ENCODE results near the gene LY6G5C.
A peak's percentile ranks its signal among the peaks of the same experiment; 100 is the strongest.

Gene LY6G5C

DNA sequence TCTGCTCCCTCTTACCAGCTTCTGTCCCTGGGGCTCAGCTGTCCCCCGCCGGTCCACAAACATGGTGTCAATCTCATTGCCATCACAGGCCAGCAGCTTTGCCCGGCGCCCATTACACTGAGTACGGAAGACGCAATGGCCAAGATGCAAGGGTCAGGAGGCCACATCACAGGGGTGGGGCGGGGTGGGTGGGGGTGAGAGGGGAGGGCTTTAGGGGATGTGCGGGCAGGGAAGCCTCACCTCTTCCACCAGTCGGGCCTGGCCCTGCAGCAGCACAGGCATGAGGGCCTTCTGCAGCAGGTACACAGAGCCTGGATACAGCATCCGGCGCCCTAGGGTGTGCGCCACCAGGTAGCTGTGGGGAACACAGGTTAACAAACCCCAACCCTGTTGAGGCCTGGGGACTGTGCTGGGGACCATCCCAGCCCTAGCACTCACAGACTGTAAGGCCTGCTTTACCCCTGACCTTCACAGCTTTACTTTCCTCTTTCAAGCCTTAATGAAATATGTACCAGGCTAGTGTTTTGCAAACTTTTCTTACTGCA is 10.8 kb upstream of the LY6G5C start:
- no peak for DNase-seq (ENCODE audit: low read depth in 1 of 2, low spot score in 1 of 2)

DNA sequence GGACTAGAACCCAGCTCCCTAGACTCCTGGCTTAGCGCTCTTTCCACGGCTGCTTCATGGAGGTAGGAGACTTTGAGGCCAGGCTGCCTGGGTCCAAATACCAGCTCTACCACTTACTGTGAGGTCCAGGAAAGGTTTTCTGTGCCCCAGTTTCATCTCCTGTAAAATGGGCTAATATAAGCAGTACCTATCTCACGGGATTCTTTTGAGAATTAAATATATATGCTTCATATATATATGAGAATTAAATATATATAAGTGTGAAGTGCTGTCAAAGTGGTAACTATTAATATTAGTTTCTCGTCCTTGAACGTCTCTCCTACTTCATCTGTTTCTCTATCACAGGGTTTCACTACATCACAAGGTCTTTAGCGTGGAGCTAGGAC is 10.2 kb upstream of the LY6G5C start:
- no peak for DNase-seq (ENCODE audit: low read depth in 1 of 2, low spot score in 1 of 2)

DNA sequence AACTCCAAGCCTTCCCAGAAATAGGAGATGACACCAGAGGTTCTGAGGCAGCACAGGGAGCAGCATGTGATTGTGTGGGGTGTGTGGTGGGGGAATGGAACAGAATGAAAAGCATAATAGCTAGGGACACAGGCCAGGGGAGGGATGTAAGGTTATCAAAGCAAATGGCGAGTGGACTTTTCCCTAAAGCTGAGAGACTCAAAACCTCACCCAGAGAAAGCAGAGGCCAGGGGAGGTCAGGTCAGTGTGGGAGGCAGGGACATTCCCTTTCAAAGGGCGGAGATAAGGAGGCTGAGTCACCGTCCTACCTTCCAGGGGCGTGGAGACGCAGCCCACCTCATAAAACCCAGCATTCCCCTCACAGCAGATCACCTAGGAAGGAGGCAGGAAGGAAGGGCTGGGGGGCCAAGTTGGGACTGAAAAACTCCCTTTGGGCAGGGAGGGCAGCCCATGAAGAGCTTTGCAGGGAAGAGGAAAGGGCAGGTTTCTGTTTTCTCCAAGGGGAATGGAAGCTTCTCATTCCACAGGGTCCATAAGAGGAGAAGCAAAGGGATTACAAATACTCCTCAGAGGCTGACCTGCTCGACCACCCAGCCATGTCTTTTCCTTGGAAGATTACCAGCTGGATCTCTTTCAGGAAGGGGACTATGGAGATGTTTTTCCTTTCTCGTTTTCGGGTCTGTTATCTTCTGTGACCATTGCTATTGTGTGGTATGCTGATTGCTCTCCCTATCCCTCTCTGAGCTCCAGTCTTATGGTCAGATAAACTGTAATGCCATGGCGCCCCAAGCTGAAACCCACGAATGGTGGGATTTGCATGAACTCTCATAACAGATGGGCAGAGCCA is 9.6 kb upstream of the LY6G5C start:
- DNase-seq (ENCODE audit: low read depth in 1 of 2, low spot score in 1 of 2) = no peak

DNA sequence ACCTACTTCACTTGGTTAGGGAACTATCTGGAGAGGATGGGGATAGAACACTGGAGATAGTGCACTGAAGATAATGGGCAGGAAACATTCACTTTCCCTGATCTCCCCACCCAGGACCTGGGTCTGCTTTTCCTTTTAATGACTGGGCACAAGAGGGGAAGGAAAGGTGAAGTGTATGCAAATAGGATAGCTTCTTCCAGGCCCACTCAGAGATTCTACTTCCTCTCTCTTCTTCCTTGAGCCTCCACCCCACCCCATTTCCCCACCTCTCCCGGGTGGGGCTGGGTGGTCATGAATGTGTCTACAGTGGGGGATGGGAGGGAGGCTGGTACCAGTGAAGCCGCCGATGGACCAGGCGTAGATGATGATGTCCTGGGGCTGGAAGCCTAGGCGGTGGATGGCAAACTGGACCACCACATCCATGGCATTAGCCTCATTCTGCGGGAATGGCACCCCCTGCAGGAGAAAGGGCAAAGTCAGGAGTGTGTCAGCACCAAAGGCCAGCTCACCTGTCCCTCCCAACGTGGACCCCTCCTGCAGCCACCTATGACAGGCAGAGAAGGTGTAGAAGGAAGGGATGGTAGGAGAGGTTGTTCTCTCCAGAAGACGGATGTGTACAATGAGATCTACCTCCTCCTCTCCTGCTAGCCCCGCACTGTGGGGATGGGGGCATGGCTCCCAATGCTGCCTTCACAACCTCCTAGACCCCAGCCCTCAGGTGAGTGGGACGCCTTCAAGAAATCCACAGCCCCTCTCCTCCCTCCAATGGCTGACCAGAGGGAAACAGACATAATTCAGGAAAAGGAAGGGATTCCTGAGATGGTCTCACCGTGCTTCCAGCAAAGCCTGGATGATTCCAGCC is 8.6 kb upstream of the LY6G5C start:
- DNase-seq (ENCODE audit: low read depth in 1 of 2, low spot score in 1 of 2) = no peak

DNA sequence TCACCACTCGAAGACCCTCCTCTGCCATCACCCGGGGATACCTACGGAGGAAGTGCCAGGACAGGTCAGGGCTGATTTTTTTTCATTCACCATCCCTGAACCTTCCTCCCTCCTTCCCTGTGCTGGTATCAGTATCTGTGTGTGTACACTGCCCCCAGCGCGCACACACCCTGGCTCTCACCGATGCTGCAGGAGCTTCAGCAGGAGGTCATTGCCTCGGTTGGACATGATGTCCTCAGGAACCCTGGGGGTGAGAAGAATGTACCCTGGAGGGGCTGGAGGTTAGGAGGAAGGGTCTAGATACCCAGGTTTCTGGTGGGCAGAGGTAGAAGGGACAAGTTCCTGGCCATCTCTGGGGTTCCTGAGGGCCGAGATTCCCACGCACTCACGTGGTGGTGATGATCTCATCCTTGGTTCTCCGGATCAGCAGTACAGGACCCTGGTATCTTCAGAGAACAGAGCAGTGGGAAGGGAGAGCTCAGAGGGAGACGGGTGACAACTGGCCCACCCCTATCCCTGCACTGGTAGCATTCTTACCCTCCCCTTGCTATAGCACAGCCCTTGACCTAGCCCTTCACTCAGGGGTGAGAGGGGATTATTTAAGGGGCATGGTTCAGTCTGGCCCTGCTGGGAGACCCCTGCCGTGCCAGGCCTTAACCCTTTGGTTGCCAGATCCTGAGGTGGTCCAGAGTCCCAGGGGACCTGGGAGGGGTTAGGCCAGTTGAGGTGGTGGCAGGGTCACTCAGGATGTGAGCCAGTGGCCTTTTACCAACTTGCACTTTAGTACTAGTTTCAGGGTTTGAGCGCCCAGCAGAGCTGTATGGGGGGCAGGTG is 7.2 kb upstream of the LY6G5C start:
- no peak for DNase-seq (ENCODE audit: low read depth in 1 of 2, low spot score in 1 of 2)

DNA sequence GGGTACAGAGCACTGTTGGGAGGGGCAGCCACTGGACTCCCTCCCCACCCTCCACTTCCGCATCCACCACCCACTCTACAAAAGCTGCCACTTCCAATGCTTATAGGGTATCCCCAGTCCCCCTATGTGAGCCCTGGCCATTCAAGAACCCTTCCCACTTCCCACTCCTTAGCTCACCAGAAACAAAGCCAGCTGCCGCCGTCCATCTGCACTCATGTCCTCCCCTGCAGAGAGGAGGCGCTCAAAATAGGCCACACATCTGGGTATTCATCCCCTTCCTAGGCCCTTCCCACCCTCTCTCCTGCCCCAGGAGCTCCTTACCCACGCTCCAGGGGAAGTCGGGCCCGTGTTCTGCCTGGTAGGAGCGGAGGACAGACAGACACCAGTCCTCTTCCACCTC is 6.5 kb upstream of the LY6G5C start:
- DNase-seq (ENCODE audit: low read depth in 1 of 2, low spot score in 1 of 2) = no peak

DNA sequence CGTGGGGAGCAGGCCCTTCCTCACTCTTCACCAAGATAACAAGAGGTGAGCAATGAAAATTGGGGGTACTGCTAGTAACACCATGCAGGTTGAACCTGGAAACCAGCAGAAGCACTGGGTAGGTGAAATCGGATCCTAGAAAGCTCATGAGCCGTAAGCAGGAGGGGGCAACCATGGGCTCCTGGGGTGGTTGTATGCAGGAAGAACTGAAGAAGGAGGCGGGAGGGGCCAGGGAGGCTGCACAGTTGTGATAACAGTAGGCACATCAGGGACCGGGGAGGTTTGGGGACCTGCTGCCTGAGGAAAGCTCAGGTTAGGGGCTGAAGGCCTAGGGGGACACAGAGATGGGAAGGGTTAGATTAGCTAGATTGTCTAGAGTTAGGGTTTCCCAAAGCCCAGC is 5.6 kb upstream of the LY6G5C start:
- DNase-seq (ENCODE audit: low read depth in 1 of 2, low spot score in 1 of 2) = no peak

DNA sequence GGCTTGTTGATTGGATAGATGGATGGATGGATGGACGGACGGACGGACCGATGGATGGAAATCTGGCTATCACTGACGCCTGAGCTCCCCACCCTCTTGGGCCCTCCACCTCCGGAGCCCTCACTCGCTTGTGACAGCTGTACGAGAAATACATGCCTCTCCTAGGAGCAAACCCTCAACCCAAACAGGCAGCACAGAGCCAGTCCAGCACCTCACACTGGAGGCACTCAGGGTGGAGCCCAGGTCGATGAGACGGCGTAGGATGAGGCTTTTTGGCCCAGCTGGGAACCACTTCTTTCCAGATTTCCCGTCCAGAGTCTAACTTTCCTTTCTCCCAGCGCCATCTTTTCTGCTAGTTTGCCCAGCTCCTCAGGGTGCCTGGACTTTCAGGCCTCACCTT is 2.7 kb upstream of the LY6G5C start:
- DNase-seq (ENCODE audit: low read depth in 1 of 2, low spot score in 1 of 2) = no peak

DNA sequence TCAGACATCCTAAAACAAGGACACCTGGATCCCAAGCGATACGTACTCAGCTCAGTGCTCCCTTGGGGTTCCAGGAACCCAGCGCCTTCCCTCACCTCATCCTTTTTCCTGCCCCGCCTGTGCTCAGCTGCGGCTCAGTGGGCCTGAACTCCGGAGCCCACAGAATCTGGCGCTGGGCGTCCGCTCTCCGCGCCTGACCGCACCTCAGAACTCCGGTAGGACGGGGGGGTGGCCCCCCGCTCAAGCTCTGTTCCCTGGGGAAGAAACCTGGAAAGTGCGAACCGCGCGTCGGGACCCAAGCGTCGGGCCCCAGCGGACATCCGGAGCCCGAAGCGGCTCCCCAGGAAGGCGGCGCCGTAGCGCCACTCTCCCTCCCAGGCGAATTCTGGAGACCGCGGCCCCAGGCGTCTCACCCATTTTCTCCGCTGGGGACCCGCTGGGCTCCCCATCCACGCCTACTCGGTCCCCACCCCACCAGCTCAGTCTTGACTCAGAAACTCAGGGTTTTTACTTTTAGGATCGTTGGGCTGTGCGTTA is 336 bp upstream of the LY6G5C start:
- DNase-seq (ENCODE audit: low read depth in 1 of 2, low spot score in 1 of 2) = no peak

DNA sequence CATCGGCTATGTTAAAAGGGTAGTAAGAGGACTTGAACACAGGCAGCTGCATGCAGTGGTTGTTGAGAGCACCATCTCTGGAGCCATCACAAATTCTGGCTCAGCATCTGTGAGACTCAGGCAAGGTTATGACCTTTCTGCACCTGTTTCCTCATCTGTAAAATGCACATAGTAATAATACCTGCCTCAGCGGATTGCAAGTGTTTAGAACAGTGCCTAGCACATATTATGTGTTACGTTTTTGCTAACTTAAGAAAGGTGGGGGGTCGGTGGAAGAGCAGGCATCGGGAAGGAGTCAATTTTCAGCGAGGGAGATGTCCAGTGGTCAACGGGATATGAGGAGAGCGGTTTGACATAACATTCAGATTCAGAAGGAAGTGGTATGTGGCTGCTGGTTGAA is 2.9 kb downstream of the LY6G5C start:
- DNase-seq (ENCODE audit: low read depth in 1 of 2, low spot score in 1 of 2) = no peak

DNA sequence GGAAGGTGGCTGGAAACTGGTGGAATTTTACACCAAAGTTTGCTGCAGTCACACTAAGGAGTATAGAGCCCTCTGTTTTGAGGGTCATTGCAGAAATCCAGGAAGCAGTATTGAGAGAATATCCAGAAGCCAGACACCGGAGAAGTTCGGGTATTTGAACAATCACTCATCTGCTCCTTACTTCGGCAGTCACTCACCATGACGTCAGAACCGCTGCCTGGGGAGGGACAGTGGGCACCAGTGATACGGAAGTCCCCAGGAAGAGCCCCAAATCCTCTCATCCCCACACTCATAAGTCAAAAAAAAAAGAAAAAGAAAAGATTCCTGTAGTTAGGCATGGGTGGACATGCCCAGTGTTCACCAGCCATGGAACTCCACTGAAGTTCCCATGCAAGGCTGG is 4.0 kb downstream of the LY6G5C start:
- DNase-seq (ENCODE audit: low read depth in 1 of 2, low spot score in 1 of 2) = no peak

DNA sequence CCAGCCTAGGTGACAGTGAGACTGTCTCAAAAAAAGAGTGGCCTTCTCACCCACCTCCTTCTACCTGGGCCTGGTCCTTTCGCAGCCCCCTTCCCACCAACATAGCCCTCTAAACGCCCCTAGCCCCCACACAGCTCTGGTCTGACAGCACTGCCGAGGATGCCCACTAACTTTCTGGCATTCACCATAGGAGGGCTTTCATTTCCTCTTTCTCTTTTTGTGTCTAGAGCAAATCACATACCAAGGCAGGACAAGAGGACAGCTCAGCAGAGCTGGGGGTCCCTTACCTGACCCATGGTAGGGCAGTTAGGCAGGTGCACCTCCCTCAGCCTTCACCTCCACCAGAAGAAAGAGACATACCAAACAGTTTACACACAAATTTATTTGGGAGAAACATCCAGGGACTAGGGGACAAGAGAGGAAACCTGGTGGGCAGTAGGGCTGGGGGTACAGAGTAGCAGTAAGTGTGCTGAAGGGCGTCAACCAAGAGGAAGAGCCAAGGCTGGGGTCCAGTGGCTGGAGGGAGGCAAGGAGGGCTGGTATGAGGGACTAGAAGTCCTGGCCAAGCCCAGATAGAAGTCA is 4.5 kb downstream of the LY6G5C start:
- no peak for DNase-seq (ENCODE audit: low read depth in 1 of 2, low spot score in 1 of 2)

DNA sequence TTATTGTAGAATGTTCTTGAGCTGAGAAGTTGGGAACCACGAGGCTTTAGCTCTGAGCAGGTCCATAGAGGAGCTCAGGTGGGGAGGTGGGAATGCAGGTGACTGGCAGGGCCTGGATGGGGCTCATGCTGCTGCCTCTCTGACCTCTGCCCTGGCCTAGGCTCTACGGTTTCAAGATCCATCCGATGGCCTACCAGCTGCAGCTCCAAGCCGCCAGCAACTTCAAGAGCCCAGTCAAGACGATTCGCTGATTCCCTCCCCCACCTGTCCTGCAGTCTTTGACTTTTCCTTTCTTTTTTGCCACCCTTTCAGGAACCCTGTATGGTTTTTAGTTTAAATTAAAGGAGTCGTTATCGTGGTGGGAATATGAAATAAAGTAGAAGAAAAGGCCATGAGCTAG is 11.2 kb downstream of the LY6G5C start, which contains the start of gene LY6G5B:
TSS of gene LY6G5B (plus strand) at position 301 of the 400 bp plus-strand sequence. CDS start 975 bp downstream, outside the sequence.
- DNase-seq (ENCODE audit: low read depth in 1 of 2, low spot score in 1 of 2) = no peak

DNA sequence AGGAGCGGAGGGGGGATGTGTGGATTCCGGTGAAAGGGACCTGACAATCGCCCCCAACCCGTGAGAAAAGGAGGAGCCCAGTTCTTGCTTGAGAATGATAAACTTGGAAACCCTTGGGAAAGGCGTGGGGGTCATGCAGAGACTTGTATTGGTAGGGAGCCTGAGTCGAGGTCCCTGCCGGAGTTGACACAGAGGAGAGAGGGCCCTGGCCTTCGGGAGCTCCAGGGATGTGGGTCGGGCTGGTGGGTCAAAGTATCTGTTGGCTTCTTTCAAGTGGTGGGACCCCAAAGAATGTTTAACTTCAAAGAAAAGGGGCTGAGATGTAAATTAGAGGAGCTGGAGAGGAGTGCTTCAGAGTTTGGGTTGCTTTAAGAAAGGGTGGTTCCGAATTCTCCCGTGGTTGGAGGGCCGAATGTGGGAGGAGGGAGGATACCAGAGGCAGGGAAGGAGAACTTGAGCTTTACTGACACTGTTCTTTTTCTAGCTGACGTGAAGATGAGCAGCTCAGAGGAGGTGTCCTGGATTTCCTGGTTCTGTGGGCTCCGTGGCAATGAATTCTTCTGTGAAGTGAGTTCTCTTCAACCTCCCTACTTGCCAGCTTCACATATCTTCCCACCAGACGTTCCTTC is 14.4 kb downstream of the LY6G5C start:
- DNase-seq (ENCODE audit: low read depth in 1 of 2, low spot score in 1 of 2) = no peak

DNA sequence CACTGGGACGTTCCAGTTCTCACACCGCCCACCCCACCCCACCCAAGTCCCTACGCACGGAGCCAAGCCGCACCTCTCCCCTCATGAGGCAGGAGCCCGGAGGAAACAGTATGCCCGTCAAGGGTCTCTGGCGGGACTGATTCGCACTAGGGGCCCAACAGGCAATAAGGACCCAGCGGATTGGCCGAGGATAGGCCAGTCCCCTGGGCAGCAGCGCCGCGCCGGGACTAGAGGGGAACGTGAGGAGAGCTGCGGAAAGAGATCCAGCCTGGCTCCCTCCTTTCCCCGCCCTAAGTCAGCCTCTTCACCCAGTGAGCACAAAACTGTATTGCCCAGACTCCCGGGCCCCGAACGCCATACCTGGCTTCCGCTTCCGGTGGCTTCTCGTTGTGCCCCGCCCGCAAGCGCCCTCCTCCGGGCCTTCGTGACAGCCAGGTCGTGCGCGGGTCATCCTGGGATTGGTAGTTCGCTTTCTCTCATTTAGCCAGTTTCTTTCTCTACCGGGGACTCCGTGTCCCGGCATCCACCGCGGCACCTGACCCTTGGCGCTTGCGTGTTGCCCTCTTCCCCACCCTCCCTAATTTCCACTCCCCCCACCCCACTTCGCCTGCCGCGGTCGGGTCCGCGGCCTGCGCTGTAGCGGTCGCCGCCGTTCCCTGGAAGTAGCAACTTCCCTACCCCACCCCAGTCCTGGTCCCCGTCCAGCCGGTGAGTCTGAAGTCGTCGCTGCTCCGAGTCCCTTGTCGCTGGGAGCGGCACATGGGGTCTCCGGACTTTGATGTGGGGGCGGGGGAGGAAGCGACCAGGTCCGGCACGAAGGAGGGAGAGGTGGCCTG is 15.1 kb downstream of the LY6G5C start, which contains the start of gene CSNK2B:
TSS of gene CSNK2B (plus strand) at position 580 of the 836 bp plus-strand sequence. CDS start 752 bp downstream, outside the sequence.
- peak; percentile 95 to 96 for DNase-seq (ENCODE audit: low read depth in 1 of 2, low spot score in 1 of 2)

DNA sequence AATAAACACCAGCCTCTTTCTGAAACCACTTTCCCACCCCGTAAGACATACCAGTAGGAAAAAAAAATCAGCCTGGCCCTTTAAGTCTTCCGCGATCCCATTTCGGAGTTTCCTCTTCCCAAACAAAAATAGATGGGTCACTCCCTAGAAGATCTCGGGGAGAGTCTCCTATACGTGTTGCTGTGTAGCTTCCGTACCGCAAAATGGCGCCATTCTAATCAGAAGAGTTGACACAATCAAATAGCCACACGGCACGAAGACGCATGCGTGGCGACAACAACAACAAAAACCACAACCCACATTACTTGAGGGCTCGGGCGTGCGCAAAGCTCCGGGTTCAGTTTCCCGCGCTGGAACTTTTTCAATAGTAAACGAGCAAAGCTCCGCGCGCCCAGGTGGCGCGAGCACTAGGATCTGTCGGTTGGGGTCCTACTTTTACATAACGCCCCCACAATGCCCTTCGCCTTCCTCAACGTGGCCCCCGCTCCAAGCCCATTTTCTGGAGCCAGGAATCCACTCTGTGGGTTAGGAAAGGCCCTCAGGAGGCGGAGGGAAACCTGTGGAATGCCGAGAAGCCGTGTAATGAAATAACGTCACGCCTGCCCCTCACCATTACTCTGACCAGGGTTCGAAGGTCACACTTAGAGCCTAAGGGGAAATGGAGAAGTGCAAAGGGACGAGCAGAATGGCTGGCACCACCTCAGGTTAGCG is 15.9 kb downstream of the LY6G5C start, which contains the start of gene GPANK1:
TSS of gene GPANK1 (minus strand) at position 208 of the 711 bp plus-strand sequence. CDS start 519 bp downstream, outside the sequence.
- peak; percentile 69 to 90 for DNase-seq (ENCODE audit: low read depth in 1 of 2, low spot score in 1 of 2)

DNA sequence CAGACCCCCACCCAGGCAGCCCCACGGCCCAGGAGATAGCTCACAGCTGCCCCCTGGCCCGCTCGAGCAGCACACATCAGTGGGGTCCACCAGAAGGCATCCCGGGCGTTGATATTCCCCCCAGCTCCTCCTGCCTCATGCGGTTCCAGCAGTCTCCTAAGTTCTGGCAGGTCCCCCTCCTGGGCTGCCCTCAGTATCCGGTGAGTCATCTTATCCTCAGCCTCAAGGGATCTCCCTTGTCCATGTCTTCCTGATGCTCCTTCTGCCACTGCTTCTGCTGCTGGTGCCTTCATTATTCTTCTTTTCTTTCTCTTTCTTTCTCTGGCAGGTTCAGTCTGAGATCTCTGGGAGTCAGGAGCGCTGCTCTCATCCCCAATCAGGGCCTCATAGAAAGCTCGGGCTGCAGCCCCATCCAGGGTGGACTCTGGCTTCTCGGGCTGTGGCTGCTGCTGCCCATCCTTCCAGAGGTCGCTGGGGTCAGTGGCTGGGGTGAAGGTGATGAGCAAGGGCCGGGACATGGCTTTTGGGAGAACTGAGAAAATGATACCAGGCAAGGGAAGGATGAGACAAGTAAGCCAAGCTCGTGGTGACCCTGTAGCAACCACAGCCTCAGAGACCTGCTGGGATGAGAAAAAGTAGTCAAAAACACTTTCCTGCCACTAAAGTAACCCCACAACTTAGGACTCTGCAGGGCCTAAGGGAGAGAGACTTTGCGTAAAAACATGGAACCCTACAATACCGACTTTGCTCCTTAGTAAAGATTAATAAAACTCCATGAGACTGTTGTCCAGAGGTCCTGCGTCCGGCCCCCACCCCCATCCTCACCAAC is 16.7 kb downstream of the LY6G5C start:
- no peak for DNase-seq (ENCODE audit: low read depth in 1 of 2, low spot score in 1 of 2)
